HG03571 (cell line): Measurements from ENCODE around the gene FAM200A.
"Not testable (repeated sequence)": the region's sequence is repeated elsewhere in the genome, so short reads cannot be mapped to it uniquely, and the experiment has no call there.

Experiments used
- ATAC-seq: cut with Tn5 transposase; IDR thresholded peaks from one replicate; pipeline ENCODE4 v1.9.1; 2021; ENCODE audit not compliant: unreplicated experiment

FAM200A gene

DNA sequence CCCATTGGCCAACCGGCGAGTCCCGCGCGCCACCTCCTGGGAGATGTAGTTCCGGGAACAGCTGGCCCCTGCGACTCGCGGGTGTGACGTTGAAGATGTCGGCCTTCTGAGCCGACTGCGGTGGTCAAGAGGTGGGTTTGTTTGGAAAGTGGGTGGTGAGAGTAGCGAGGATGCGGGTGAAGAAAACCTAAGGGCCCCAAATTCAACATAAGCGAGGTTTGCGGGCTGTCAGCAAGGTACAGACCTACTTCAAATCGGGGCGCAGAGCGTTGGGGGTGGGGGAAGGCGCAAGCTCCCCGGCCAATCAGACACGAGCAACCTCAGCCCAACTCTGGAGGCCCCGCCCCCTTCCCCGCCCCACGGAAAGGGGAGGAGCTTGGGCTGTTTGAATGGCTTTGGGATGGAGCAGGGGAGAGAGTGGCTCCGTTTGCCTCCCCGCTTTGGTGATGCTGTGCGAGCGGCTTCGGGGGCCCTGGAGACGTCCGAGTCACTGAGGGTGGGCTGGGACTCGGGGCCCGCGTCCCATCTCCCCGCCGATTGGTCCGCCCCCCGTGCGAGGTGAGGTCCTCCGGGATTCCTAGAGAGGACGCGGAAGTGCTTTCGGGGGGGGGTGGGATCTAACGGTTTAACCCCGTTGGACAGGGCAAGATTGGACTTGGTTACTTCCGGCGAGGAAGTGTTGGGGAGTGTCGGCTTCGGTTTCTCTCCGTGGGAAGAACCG, 47.2 kb downstream of the FAM200A start, which contains the start of gene ZKSCAN5:
ZKSCAN5 (plus strand) TSS at position 60 of the 721 bp plus-strand sequence. CDS start 1,383 bp downstream, outside the sequence.
- peak; percentile 77 for ATAC-seq

- ATAC-seq = no peak
These were observed 47.7 kb downstream of the FAM200A start for GRCh38 chr7:99504281-99504602.

GRCh38 chr7:99501236-99501635, 50.7 kb downstream of the FAM200A start:
- not testable (repeated sequence) for ATAC-seq

GRCh38 chr7:99500637-99501009, 51.3 kb downstream of the FAM200A start:
- no peak for ATAC-seq

GRCh38 chr7:99499721-99500636, 51.9 kb downstream of the FAM200A start, which contains the start of gene ZNF394:
Gene ZNF394, minus strand, starts transcription at chr7:99500281. Its CDS starts 188 bp downstream, at chr7:99500093.
- ATAC-seq = peak; percentile 41

DNA sequence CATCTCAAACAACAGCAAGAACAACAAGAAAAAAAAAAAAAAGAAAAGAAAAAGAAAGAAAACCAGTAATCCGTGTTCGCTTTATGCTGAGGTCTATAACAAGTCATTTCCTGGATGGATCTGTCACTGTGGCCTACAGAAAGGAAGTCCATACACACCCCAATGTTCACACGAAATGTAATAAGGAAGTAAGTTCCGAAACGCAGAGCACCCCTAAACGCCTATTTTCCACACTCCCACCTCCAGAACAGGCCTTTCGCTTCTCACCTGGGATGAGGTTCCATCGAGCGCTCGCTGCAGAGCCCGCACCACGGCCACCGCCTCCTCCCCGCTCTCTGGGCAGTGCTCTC, 52.6 kb downstream of the FAM200A start:
- peak; percentile 17 for ATAC-seq

DNA sequence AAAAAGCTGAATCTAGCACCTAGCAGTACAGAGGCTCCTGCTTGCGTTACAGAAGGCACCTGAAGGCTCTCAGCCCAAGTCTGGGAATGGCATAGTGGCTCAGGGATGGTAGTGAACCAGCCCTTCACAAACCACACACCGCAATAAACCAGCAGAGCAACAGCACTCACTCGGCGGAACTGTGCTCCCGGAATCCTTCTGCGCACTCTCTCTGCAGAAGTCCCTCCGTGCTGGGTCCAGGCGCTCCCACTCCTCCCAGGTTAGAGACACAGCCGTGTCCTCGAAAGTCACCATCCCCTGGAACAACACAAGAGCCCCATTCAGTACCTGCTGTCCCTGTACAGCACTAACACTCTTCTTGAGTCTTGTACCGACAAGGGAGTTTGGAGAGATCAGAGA, 53.4 kb downstream of the FAM200A start:
- ATAC-seq = no peak

DNA sequence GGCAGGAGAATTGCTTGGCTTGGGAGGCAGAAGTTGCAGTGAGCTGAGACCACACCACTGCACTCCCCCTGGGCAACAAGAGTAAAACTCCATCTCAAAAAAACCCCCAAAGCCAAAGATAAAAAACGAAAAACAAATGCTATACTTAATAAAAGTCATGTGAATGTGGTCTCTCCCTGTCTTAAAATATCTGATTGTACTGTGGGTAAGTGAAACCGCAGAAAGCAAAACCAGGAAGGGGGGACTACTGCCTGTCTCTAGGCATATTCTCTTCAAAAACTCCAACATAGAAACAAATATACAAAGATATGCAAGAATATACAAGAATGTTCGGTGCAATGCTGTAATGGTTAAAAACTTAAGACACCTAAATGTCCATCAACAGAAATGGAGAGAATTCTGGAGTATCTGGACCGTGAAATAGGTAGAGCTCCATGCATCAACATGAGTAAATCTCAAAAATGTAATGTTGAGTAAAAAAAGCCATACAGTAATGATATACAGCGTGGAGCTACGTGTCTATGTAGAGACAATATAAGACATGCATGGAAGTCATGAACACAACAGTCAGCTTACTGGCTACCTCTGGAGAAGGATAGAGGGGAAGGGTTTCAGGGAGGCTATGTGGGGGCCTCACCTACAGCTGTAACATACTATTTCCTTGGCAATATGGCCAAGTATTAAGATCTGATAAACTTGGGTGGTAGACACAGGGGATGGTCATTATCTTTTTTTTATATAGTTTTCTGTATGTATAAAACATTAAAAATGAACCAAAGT, 54.0 kb downstream of the FAM200A start:
- ATAC-seq = no peak
